Tibial nerve (tissue), 4 donors: ENCODE results near the gene LBP. TPM values are rescaled to one million over a fixed set of nuclear protein-coding genes. Genes with fewer than 3 reads are reported as not detected.
"Not testable (repeated sequence)": the region's sequence is repeated elsewhere in the genome, so short reads cannot be mapped to it uniquely, and the experiment has no call there.

Source experiments
- DNase-seq, 2 donors: peaks; one replicate each; pipeline ENCODE4 v3.0.0-alpha.2; 2019; ENCODE audit warnings: low spot score in 2 of 2
- H3K27ac ChIP-seq, 4 donors: fragments of 200-600 bp; sonication (generic) in 3 of 4; one replicate each; pipeline ENCODE4 v1.5.1; 2017 to 2019; ENCODE audit warnings: mild to moderate bottlenecking in 1 of 4
- H3K27me3 ChIP-seq, 2 donors: fragments of 200-600 bp; sonication (generic) in 1 of 2; one replicate each; pipeline versions ENCODE4 v1.5.1 to v1.6.0; 2017 to 2019
- H3K36me3 ChIP-seq, 3 donors: fragments of 200-600 bp; sonication (generic); one replicate each; pipeline ENCODE4 v1.5.1; 2018 to 2019
- H3K4me1 ChIP-seq, 4 donors: fragments of 200-600 bp; sonication (generic) in 3 of 4; one replicate each; pipeline ENCODE4 v1.5.1; 2017 to 2019
- H3K4me3 ChIP-seq, 4 donors: fragments of 200-600 bp; sonication (generic) in 3 of 4; one replicate each; pipeline ENCODE4 v1.5.1; 2017 to 2019; ENCODE audit warnings: mild to moderate bottlenecking in 1 of 4, moderate library complexity in 1 of 4
- H3K9me3 ChIP-seq, 4 donors: fragments of 200-600 bp; sonication (generic) in 3 of 4; one replicate each; pipeline ENCODE4 v1.5.1; 2017 to 2019
- EP300 ChIP-seq, 2 donors: sonication (generic); formaldehyde crosslinking; IDR thresholded peaks; one replicate each; pipeline ENCODE4 v1.6.1; 2017; ENCODE audit warnings: antibody characterized with exemption in 2 of 2, mild to moderate bottlenecking in 1 of 2
- POLR2A ChIP-seq, 2 donors: fragments of 450-650 bp; IDR thresholded peaks; one replicate each; pipeline ENCODE4 v1.6.1; 2017; ENCODE audit warnings: antibody characterized with exemption in 2 of 2, mild to moderate bottlenecking in 2 of 2, moderate library complexity in 2 of 2
- WGBS, 2 donors: methylation state at CpG; one replicate each; pipeline ENCODE4 v1.1.5; 2018; 5-methylcytosine and 5-hydroxymethylcytosine counted together
- total RNA-seq, 4 donors: library from RNA; depleted of rRNA; stranded (reverse); fragments of >200 nt; gene quantifications; one replicate each; pipeline ENCODE4 v1.1.0, GENCODE V29; 2016
- TF ChIP-seq, protein P1 (sequence below), 5 experiments: fragments of 200-600 bp in 3 of 5; fragments of 450-650 bp in 2 of 5; sonication (generic) in 3 of 5; IDR thresholded peaks; one replicate each; pipeline ENCODE4 v1.5.1; 2016 to 2019; ENCODE audit warnings: antibody characterized with exemption in 5 of 5, mild to moderate bottlenecking in 3 of 5, moderate library complexity in 2 of 5

LBP gene
- total RNA-seq, 4 donors from 2014 or later, result 2.2 to 30.0 TPM; not detected in 2

DNA sequence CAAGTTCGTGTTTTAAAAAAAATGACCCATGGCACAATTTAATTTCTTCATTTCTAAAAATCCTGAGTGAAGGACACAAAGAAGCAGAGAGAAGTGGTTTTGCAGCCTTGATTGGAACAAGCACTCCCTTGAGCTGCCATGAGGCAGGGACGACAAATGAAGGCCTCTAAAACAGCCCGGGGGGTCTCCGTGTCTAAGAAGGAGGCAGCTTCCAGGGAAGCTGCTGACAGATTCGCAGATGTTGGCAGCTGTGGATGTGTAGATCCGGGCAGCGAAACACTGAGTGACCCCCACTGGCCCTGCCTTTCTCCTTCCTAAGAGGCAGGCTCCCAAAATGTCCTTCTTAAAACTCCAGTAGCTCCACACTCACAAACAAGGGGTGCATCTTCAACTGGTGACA lies 9.6 kb upstream of the LBP start:
- Histone ChIP-seq H3K36me3 (no peaks in the 10 kb centered on the region), H3K27me3 (no peaks in the 10 kb centered on the region), H3K9me3 (peaks cover 0 to 12% (median 0%) of the 10 kb centered on the region in 4 donors), H3K4me1 (peaks cover 0 to 40% (median 0%) of the 10 kb centered on the region in 4 donors), H3K4me3 (no peak overlapping the region), H3K27ac (peak overlapping the region in 1 of 4 donors; percentile 2)
- DNase-seq, result no peak
- TF ChIP-seq, protein P1, sequence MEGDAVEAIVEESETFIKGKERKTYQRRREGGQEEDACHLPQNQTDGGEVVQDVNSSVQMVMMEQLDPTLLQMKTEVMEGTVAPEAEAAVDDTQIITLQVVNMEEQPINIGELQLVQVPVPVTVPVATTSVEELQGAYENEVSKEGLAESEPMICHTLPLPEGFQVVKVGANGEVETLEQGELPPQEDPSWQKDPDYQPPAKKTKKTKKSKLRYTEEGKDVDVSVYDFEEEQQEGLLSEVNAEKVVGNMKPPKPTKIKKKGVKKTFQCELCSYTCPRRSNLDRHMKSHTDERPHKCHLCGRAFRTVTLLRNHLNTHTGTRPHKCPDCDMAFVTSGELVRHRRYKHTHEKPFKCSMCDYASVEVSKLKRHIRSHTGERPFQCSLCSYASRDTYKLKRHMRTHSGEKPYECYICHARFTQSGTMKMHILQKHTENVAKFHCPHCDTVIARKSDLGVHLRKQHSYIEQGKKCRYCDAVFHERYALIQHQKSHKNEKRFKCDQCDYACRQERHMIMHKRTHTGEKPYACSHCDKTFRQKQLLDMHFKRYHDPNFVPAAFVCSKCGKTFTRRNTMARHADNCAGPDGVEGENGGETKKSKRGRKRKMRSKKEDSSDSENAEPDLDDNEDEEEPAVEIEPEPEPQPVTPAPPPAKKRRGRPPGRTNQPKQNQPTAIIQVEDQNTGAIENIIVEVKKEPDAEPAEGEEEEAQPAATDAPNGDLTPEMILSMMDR (IDR thresholded peaks at IDR 0.05), result no peak
- TF ChIP-seq EP300 (IDR thresholded peaks at IDR 0.05) (no peak), POLR2A (IDR thresholded peaks at IDR 0.05) (no peak)
- WGBS, 2 donors, result 33 to 35% methylated on average over 7 of the region's 7 CpGs

DNA sequence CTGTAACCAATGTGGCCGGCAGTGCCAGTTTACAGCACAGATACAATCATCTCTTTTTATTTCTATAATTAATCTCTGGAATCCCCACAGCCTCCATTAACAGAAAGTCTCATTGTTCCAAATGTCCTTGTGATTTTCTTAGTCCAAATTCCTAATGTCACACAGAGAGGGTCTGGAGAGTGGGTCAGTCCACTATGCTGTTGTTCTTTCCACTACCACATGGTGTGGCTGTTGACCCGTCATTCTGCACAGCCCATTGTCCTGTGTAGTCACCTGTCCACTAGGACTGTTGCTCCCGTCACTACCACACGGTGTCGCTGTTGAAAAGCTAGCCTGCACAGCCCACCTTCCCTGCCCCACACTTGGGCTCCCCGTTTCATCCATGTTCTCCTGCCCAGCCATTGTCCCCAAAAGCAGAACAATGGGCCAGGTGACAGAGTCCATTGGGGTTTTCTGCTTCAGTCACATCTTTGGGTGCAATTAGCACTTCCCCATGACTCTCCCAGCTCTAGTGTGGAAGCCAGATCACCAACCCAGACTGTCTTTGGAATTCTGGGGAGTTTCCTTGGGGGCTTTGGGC lies 8.6 kb upstream of the LBP start:
- Histone ChIP-seq H3K27ac (peak overlapping the region in 1 of 4 donors; percentile 36), H3K36me3 (no peaks in the 10 kb centered on the region), H3K4me1 (peaks cover 0 to 45% (median 0%) of the 10 kb centered on the region in 4 donors), H3K9me3 (peaks cover 0 to 12% (median 0%) of the 10 kb centered on the region in 4 donors), H3K4me3 (no peak overlapping the region), H3K27me3 (no peaks in the 10 kb centered on the region)
- TF ChIP-seq EP300 (IDR thresholded peaks at IDR 0.05) (peak in 1 of 2 donors; percentile 6), POLR2A (IDR thresholded peaks at IDR 0.05) (no peak)
- TF ChIP-seq, protein P1 (IDR thresholded peaks at IDR 0.05), result peak; percentile 33 to 64 (median 41)
- no peak for DNase-seq
- 34 to 37% methylated on average over 6 of the region's 6 CpGs for WGBS, 2 donors

DNA sequence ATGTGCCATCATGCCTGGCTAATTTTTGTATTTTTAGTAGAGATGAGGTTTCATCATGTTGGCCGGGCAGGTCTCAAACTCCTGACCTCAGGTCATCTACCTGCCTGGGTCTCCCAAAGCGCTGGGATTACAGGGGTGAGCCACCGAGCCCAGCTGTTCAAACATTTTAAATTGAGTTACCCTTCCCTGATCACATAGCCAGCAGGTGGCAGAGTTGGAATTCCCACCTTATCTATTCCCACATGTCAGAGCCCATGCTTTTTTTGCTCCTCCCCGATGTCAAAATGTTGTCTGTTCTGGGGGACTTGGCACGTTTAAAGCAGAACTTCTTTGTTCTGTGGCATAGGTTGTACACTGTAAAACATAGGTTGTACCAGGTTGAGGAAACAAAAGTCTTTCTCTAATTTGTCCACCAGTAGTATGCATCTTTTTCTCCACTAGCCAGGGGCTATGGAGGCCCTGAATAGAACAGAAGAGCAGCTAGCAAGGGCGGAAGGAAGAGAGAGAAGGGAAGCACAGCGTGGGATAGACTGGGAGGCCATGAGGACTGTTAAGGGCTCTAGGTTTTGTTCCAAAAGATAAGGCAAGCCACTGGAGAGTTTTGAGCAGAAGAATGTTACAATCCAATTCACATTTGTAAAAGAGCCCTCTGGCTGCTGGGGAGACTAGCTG lies 7.3 kb upstream of the LBP start:
- peak in 1 of 2 donors; percentile 35 for DNase-seq
- no peaks in the 10 kb centered on the region for H3K27me3 ChIP-seq

DNA sequence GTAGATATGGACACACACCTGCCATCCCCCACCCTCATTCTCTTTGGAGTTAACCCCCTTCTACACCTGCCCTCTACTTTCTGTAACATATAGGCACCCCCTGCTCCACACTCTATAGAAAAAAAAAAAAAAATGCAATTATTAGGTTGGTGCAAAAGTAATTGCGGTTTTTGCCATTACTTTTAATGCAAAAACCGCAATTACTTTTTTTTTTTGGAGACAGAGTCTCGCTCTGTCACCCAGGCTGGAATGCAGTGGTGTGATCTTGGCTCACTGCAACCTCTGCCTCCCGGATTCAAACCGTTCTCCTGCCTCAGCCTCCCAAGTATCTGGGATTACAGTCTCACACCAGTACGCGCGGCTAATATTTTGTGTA lies 6.8 kb upstream of the LBP start:
- not testable (repeated sequence) for H3K4me3 ChIP-seq, H3K27me3 ChIP-seq, H3K27ac ChIP-seq, DNase-seq, H3K36me3 ChIP-seq
- 84 to 90% methylated on average over 8 of the region's 8 CpGs for WGBS, 2 donors
- Histone ChIP-seq H3K4me1 (peaks cover 0 to 63% (median 3%) of the 10 kb centered on the region in 4 donors), H3K9me3 (peaks cover 0 to 12% (median 0%) of the 10 kb centered on the region in 4 donors)

More for the DNA sequence above, 7.3 kb upstream of the LBP start:
- Histone ChIP-seq H3K36me3 (no peaks in the 10 kb centered on the region), H3K4me1 (peaks cover 0 to 58% (median 2%) of the 10 kb centered on the region in 4 donors), H3K27ac (no peak overlapping the region), H3K4me3 (no peak overlapping the region), H3K9me3 (peaks cover 0 to 12% (median 0%) of the 10 kb centered on the region in 4 donors)
- WGBS, 2 donors, result 53 to 63% methylated on average over 7 of the region's 7 CpGs
- TF ChIP-seq POLR2A (IDR thresholded peaks at IDR 0.05) (no peak), EP300 (IDR thresholded peaks at IDR 0.05) (no peak)
- TF ChIP-seq, protein P1 (IDR thresholded peaks at IDR 0.05), result peak in 2 of 5 experiments; percentile 9 to 45

DNA sequence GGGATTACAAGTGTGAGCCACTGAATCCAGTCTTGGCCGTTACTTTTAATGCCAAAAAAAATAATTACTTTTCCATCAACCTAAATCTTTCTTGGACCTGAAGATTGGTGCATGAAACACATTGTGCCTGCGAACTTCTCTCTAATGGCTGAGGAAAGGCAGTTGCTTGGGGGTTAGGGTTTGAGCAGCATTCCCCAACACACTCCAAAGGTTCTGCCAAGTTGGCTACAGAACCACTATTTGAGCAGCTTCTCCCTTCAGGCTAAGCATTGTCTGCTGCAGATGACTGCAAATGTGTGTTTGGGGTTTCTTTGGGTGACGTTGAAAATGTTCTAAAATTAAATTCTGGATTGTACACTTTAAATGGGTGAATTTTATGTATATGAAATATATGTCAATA lies 6.3 kb upstream of the LBP start:
- Histone ChIP-seq H3K36me3 (no peaks in the 10 kb centered on the region), H3K27ac (no peak overlapping the region), H3K4me1 (peaks cover 0 to 64% (median 3%) of the 10 kb centered on the region in 4 donors), H3K27me3 (no peaks in the 10 kb centered on the region), H3K9me3 (peaks cover 0 to 12% (median 0%) of the 10 kb centered on the region in 4 donors), H3K4me3 (no peak overlapping the region)
- TF ChIP-seq POLR2A (IDR thresholded peaks at IDR 0.05) (no peak), EP300 (IDR thresholded peaks at IDR 0.05) (no peak)
- TF ChIP-seq, protein P1 (IDR thresholded peaks at IDR 0.05), result no peak
- WGBS, 2 donors, result 49 to 62% methylated on average over 3 of the region's 3 CpGs
- no peak for DNase-seq
